ENCODE measurements around the gene ZBTB39. TPM values are rescaled to one million over a fixed set of nuclear protein-coding genes. Genes with fewer than 3 reads are reported as not detected.
A peak's percentile ranks its signal among the peaks of the same experiment; 100 is the strongest.
"Not testable (repeated sequence)": the region's sequence is repeated elsewhere in the genome, so short reads cannot be mapped to it uniquely, and the experiment has no call there.

The ZBTB39 gene
- total RNA-seq, 2 donors from 2014 or later: 4.8 to 5.6 TPM

- intact Hi-C loops (cut with DNase I): loop anchor here (2.0 to 5.0 kb wide), 2 partner anchors 228 to 231 kb away; partner anchors contain the start of gene HSD17B6 (in 1 of the 2)
- DNase-seq (ENCODE audit: low spot score): no peak
These were observed 16.3 kb downstream of the ZBTB39 start for GRCh38 chr12:56989861-56990610.

GRCh38 chr12:56988207-56988739 lies 18.1 kb downstream of the ZBTB39 start:
- intact Hi-C loops (cut with DNase I): loop anchor here (2.0 to 5.0 kb wide), 2 partner anchors 226 to 229 kb away; partner anchors contain the start of gene HSD17B6 (in 1 of the 2)
- no peak for DNase-seq (ENCODE audit: low spot score)

GRCh38 chr12:56987551-56988053 lies 18.7 kb downstream of the ZBTB39 start:
- peak; percentile 96 for DNase-seq (ENCODE audit: low spot score)
- intact Hi-C loops (cut with DNase I): loop anchor here (2.0 to 5.0 kb wide), 2 partner anchors 225 to 229 kb away; partner anchors contain the start of gene HSD17B6 (in 1 of the 2)

DNA sequence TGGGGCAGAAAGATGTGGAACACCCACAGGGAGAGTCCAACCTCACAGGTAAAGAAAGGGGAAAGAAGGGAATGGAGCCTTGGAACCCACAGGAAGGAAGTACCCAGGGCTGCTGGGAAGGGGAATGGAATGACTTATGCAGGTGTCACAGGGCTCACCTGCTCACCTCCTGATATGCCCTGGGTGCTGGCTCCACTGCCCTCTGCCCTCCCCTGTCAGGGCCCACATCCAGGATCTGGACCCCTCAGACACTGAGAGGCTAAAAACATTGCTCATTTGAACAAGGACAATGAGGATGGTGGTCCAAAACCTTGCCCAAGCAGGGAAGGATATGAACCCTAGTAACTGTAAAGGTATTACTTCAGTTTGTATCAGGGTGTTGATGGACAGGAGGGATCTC lies 19.3 kb downstream of the ZBTB39 start:
- intact Hi-C loops (cut with DNase I): loop anchor here in 1 of 2 donors (5.0 kb wide), 1 partner anchor 225 kb away; the partner anchor contains the start of gene HSD17B6
- no peak for DNase-seq (ENCODE audit: low spot score)

- intact Hi-C loops (cut with DNase I): loop anchor here in 1 of 2 donors (5.0 kb wide), 1 partner anchor 223 kb away; the partner anchor contains the start of gene HSD17B6
- DNase-seq (ENCODE audit: low spot score): not testable (repeated sequence)
These were observed 20.6 kb downstream of the ZBTB39 start for GRCh38 chr12:56985714-56986113.

DNA sequence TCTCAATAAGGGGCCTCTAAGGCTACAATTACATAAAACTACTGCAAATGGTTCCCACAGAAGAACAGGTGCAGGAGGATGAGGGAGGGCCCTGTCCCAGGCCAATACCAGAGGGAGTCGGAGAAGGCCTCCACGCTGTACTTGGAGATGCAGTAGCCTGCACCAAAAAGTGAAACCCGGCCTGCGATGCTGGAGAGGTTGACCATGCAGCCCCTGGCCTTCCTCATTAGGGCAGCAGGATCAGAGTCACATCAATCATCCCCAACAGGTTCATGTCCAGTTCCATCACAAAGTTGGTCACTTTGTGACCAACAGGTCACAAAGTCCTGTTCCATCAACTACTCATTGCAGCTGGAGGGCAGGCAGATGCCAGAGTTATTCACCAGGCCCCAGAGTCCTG lies 23.0 kb downstream of the ZBTB39 start:
- intact Hi-C loops (cut with DNase I): no loop called here
- DNase-seq (ENCODE audit: low spot score): no peak

DNA sequence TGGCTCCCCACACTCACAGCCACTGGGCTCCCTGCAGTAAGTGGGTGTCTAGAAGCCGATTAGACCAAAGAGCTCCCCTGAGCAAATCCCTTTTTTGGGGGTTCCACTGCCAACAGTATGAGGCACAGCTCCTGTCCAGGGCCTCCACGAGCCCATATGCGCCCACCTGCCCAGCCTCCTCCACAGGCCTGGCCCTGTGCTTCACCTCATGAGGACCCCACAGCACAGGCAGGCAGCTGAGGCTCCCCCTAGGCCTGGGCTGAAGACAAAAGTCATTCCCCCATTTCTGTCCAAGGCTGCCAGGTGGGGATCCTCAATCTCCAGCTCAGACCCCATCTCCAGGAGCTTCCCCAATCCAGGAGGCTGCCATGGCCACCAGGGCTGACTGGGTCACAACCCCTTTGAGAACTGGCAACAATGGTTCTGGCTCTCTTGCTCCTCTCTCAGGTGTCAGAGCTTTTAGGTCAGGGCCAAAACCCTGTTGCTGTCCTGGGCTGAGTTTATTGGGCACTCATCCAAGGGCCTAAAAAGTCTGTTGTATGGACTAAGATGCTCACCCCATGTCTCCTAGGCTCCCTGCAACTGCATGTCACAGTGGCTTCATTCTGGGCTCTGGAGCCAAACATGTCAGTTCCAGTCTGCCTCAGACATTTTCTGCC lies 23.6 kb downstream of the ZBTB39 start:
- DNase-seq (ENCODE audit: low spot score); intact Hi-C loops (cut with DNase I): not testable (repeated sequence)

DNA sequence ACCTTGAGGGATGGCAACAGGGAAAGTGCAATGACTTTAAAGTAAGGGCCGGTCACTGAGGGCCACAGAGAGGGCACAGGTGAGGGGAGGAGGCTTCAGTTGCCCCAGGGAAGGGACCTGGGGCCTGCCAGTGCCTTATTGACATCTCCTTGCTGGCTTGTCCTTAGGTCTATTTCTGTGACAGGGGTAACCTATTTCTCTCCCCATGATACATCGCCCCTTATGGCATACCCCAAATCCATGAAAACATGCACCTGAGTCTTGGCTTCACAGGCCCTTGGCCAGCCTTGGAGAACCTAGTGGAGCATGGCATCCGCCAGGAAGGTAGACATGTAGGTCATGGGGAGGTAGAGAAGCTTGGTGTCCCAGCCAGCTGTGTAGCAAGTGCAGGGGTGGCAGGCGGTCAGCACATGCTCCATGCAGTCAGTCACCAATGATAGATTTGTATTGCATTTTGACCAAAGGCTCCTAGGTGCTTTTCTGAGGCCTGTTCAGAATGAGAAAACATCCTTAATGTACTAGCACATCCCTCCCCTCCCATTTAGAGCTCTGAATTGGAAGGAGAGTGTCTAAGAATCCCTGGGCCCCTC lies 25.3 kb downstream of the ZBTB39 start:
- intact Hi-C loops (cut with DNase I): loop anchor here in 1 of 2 donors (2.0 kb wide), 1 partner anchor 18 kb away; no protein-coding TSS in a partner anchor
- no peak for DNase-seq (ENCODE audit: low spot score)

GRCh38 chr12:56980268-56980667 lies 26.1 kb downstream of the ZBTB39 start:
- intact Hi-C loops (cut with DNase I): loop anchor here in 1 of 2 donors (2.0 kb wide), 1 partner anchor 19 kb away; no protein-coding TSS in a partner anchor
- no peak for DNase-seq (ENCODE audit: low spot score)

DNA sequence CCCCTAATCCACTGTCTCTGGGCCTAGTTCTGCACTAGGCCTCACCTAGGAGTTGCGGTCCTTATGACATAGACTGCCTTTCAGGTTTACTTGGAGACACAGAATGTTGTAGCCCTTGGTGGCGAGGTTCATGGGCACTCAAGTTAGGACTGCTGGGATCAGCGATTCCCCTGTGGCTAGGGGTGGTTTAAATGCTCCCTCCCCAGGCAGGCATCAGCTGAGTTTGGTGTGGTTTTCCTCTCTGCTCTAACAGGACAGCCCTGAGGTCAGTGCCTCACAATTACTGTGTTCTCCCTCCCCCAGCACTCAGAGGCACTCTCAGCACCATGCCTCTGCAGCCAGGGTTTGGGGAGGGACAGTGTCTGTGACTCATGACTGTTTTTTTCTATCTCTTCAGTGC lies 26.7 kb downstream of the ZBTB39 start:
- no peak for DNase-seq (ENCODE audit: low spot score)
- intact Hi-C loops (cut with DNase I): loop anchor here in 1 of 2 donors (2.0 kb wide), 1 partner anchor 19 kb away; no protein-coding TSS in a partner anchor

DNA sequence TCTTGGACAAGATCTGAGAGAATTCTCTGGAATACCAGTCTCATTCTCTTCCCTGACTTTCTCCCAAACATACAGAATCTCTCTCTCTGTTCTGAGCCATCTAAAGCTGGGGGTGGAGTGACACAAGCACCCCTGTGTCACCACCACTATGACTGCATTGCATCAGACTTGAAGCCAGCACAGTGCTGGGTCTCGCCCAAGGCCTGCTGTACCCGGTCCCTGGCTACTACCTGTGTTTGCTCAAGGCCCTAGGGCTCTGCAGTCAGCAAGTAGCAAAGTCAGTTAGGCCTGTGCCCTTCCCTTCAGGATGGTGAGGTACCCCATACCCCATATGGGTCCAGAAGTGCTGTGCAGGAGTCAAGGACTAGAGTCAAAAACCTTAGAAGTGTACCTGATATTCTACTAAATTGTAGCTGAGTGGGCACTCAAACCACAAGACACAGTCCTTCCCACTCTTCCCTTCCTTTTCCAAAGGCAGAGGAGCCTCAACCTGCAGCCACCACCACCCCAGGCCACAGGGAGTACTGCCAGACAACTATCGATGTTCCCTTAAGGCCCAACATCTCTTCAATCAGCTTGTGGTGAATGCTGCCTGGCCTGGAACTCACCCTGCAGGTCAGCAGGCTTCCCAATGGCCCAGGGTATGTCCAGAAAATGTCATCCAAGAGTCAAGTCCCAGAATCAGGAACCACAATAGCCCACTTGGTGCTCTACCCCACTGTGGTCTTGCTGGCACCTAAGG lies 27.8 kb downstream of the ZBTB39 start:
- DNase-seq (ENCODE audit: low spot score): no peak

GRCh38 chr12:56977361-56977760 lies 29.0 kb downstream of the ZBTB39 start:
- DNase-seq (ENCODE audit: low spot score); intact Hi-C loops (cut with DNase I): not testable (repeated sequence)

More for the DNA sequence above, 27.8 kb downstream of the ZBTB39 start:
- intact Hi-C loops (cut with DNase I): no loop called here

GRCh38 chr12:56974224-56974623 lies 32.1 kb downstream of the ZBTB39 start:
- intact Hi-C loops (cut with DNase I); DNase-seq (ENCODE audit: low spot score): not testable (repeated sequence)

DNA sequence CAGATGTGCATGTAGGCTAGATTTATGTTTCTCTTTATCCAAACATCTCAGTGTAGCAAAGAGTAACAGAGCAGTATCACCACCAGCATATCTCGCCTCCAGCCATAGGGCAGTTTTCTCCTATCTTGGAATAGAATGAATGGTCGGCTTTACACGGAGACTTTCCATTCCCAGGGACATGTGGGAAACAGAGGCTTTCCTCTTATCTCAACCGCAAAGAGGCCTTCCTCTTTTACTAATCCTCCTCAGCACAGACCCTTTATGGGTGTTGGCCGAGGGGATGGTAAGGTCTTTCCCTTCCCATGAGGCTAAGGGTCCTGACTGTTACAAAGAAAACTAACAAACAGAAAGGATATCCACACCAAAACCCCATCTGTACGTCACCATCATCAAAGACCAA lies 37.4 kb downstream of the ZBTB39 start:
- DNase-seq (ENCODE audit: low spot score); intact Hi-C loops (cut with DNase I): not testable (repeated sequence)

DNA sequence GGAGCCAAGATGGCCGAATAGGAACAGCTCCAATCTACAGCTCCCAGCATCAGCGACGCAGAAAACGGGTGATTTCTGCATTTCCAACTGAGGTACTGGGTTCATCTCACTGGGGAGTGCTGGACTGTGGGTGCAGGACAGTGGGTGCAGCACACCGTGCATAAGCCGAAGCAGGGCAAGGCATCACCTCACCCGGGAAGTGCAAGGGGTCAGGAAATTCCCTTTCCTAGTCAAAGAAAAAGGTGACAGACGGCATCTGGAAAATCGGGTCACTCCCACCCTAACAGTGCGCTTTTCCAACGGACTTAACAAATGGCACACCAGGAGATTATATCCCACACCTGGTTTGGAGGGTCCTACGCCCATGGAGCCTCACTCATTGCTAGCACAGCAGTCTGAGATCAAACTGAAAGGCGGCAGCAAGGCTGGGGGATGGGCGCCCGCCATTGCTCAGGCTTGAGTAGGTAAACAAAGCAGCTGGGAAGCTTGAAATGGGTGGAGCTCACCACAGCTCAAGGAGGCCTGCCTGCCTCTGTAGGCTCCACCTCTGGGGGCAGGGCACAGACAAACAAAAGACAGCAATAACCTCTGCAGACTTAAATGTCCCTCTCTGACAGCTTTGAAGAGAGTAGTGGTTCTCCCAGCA lies 40.2 kb downstream of the ZBTB39 start:
- DNase-seq (ENCODE audit: low spot score); intact Hi-C loops (cut with DNase I): not testable (repeated sequence)

GRCh38 chr12:56965124-56965523 lies 41.2 kb downstream of the ZBTB39 start:
- intact Hi-C loops (cut with DNase I): not testable (repeated sequence)

GRCh38 chr12:56963557-56963956 lies 42.8 kb downstream of the ZBTB39 start:
- intact Hi-C loops (cut with DNase I); DNase-seq (ENCODE audit: low spot score): not testable (repeated sequence)

More at GRCh38 chr12:56965124-56965523, 41.2 kb downstream of the ZBTB39 start:
- DNase-seq (ENCODE audit: low spot score): not testable (repeated sequence)

DNA sequence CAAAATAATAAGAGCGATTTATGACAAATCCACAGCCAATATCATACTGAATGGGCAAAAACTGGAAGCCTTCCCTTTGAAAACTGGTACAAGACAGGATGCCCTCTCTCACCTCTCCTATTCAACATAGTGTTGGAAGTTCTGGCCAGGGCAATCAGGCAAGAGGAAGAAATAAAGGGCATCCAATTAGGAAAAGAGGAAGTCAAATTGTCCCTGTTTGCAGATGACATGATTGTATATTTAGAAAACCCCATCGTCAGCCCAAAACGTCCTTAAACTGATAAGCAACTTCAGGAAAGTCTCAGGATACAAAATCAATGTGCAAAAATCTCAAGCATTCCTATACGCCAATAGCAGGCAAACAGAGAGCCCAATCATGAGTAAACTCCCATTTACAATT lies 44.1 kb downstream of the ZBTB39 start:
- DNase-seq (ENCODE audit: low spot score); intact Hi-C loops (cut with DNase I): not testable (repeated sequence)

Measured in posterior vena cava (tissue), 2 donors.